HG03571 (cell line): Measurements from ENCODE around the gene KRT39.
"Not testable (repeated sequence)": the region's sequence is repeated elsewhere in the genome, so short reads cannot be mapped to it uniquely, and the experiment has no call there.

Source experiments
- ATAC-seq: cut with Tn5 transposase; IDR thresholded peaks from one replicate; pipeline ENCODE4 v1.9.1; 2021; ENCODE audit not compliant: unreplicated experiment

Gene KRT39

GRCh38 chr17:40966848-40967247 lies at the start of gene KRT39:
Gene KRT39 (minus strand): TSS chr17:40966948. CDS start chr17:40966856, 92 bp downstream.
- ATAC-seq: no peak

- no peak for ATAC-seq
Observed at GRCh38 chr17:41015454-41015853, 48.7 kb upstream of the KRT39 start.

GRCh38 chr17:41013606-41014005 lies 46.9 kb upstream of the KRT39 start:
- no peak for ATAC-seq

- ATAC-seq: no peak
Observed at GRCh38 chr17:41013181-41013580, 46.4 kb upstream of the KRT39 start.

- ATAC-seq: no peak
Observed at GRCh38 chr17:41012326-41013120, 45.8 kb upstream of the KRT39 start.

GRCh38 chr17:41010441-41010840 lies 43.7 kb upstream of the KRT39 start:
- no peak for ATAC-seq

GRCh38 chr17:41009936-41010335 lies 43.2 kb upstream of the KRT39 start:
- ATAC-seq: no peak

GRCh38 chr17:41009301-41009760 lies 42.6 kb upstream of the KRT39 start:
- ATAC-seq: no peak

- ATAC-seq: no peak
Observed at GRCh38 chr17:41008811-41009210, 42.1 kb upstream of the KRT39 start, which contains the start of gene KRTAP3-1. Gene KRTAP3-1 (minus strand): TSS chr17:41009128. CDS start chr17:41009074, 54 bp downstream.

GRCh38 chr17:41004397-41004796 lies 37.6 kb upstream of the KRT39 start:
- no peak for ATAC-seq

- no peak for ATAC-seq
Observed at GRCh38 chr17:41003926-41004325, 37.2 kb upstream of the KRT39 start.

- no peak for ATAC-seq
Observed at GRCh38 chr17:41002814-41003213, 36.1 kb upstream of the KRT39 start.

- no peak for ATAC-seq
Observed at GRCh38 chr17:41001795-41002194, 35.0 kb upstream of the KRT39 start.

GRCh38 chr17:40999563-40999962 lies 32.8 kb upstream of the KRT39 start, which contains the start of gene KRTAP3-2:
Gene KRTAP3-2 (minus strand): TSS chr17:40999906. CDS start chr17:40999853, 53 bp downstream.
- ATAC-seq: not testable (repeated sequence)

- ATAC-seq: no peak
Observed at GRCh38 chr17:40997361-40997760, 30.6 kb upstream of the KRT39 start.

- ATAC-seq: no peak
Observed at GRCh38 chr17:40996829-40997228, 30.1 kb upstream of the KRT39 start.

GRCh38 chr17:40995116-40995515 lies 28.4 kb upstream of the KRT39 start:
- ATAC-seq: no peak

GRCh38 chr17:40993839-40994238 lies 27.1 kb upstream of the KRT39 start, which contains the start of gene KRTAP3-3:
Gene KRTAP3-3 (minus strand): TSS chr17:40994164. CDS start chr17:40994097, 67 bp downstream.
- ATAC-seq: no peak

- no peak for ATAC-seq
Observed at GRCh38 chr17:40993084-40993483, 26.3 kb upstream of the KRT39 start.

- no peak for ATAC-seq
Observed at GRCh38 chr17:40992666-40993065, 25.9 kb upstream of the KRT39 start.

- ATAC-seq: no peak
Observed at GRCh38 chr17:40986920-40987319, 20.2 kb upstream of the KRT39 start.

GRCh38 chr17:40984226-40984625 lies 17.5 kb upstream of the KRT39 start, which contains the start of gene KRT40:
Gene KRT40 (minus strand): TSS chr17:40984326. CDS start chr17:40984273, 53 bp downstream.
- no peak for ATAC-seq
